Measurements from ENCODE around the gene COPS7A. TPM values are rescaled to one million over a fixed set of nuclear protein-coding genes. Genes with fewer than 3 reads are reported as not detected.

COPS7A gene
- polyA plus RNA-seq, 3 donors = 70.1 to 77.1 (median 72.3) TPM

DNA sequence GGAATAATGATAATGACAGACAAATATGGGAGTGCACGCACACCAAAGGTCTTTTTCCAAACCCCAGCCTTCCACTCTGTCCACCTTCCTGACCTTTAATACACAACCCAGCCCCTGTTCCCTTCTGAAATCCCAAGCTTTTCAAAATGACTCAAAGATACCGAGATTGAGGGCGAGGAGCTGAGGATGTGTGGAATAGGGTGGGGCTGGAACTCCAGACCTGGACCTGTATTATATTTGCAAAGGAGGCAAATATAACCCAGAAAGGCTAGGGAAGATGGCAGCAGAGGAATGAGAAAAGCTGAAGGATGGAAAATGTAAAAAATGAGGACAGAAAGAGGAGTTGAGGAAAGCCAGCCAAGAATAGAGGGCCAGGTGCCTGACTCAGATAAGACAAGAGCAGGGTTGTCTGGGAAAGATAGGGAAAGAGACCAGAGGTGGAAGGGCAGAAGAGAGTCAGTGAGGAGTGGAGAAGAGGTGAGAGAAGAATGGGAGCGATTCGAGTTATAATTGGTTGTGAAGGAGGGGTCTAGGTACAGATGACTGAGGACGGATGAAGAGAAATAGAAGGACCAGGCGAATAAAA is 41.3 kb downstream of the COPS7A start:
- H3K9me3 ChIP-seq (replicated peaks in 1 of 2; ENCODE audit: control insufficient read depth in 1 of 2, insufficient read depth in 1 of 2, low read length in 2 of 2) = no peaks in the 10 kb centered on the region
- H3K79me2 ChIP-seq (ENCODE audit: insufficient read depth, low read length) = no peaks in the 10 kb centered on the region
- Mint-ChIP-seq H3K27me3 (ENCODE audit: low read depth in 3 of 3) (peaks cover 43 to 64% (median 61%) of the 10 kb centered on the region in 3 donors), H3K4me3 (peak overlapping the region; percentile 81 to 92), H3K9me3 (peaks cover 0 to 9% (median 5%) of the 10 kb centered on the region in 7 donors), H3K27ac (peak overlapping the region in 3 of 7 donors; percentile 22 to 79 (median 43)), H3K36me3 (peaks cover 7 to 19% of the 10 kb centered on the region in 2 donors), H3K4me1 (peaks cover 38% of the 10 kb centered on the region)
- H3K4me2 ChIP-seq (replicated peaks; ENCODE audit: extremely low read depth, low read length, poor library complexity, severe bottlenecking) = peak overlapping the region; percentile 84
- TF ChIP-seq, protein P1, sequence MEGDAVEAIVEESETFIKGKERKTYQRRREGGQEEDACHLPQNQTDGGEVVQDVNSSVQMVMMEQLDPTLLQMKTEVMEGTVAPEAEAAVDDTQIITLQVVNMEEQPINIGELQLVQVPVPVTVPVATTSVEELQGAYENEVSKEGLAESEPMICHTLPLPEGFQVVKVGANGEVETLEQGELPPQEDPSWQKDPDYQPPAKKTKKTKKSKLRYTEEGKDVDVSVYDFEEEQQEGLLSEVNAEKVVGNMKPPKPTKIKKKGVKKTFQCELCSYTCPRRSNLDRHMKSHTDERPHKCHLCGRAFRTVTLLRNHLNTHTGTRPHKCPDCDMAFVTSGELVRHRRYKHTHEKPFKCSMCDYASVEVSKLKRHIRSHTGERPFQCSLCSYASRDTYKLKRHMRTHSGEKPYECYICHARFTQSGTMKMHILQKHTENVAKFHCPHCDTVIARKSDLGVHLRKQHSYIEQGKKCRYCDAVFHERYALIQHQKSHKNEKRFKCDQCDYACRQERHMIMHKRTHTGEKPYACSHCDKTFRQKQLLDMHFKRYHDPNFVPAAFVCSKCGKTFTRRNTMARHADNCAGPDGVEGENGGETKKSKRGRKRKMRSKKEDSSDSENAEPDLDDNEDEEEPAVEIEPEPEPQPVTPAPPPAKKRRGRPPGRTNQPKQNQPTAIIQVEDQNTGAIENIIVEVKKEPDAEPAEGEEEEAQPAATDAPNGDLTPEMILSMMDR (IDR thresholded peaks at IDR 0.05) = no peak
- no peaks in the 10 kb centered on the region for H4K20me1 ChIP-seq (ENCODE audit: insufficient read depth, low read length)
- intact Hi-C loops (cut with micrococcal nuclease) = no loop called here
- H3K36me3 ChIP-seq (replicated peaks in 1 of 2; ENCODE audit: control insufficient read depth in 1 of 2, insufficient read depth in 2 of 2, low read length in 2 of 2) = no peaks in the 10 kb centered on the region
- no peak overlapping the region for H3K27ac ChIP-seq (ENCODE audit: low read depth in 1 of 2, low read length in 2 of 2)
- WGBS (ENCODE audit: insufficient coverage) = 41% methylated on average over 5 of the region's 7 CpGs
- H3K4me3 ChIP-seq (replicated peaks in 1 of 3; ENCODE audit: low read depth in 2 of 3, low read length in 3 of 3) = peak overlapping the region in 1 of 3 experiments; percentile 81
- DNase-seq = no peak
- H2AFZ ChIP-seq (ENCODE audit: insufficient read depth, low read depth, low read length, poor library complexity, severe bottlenecking) = no peak overlapping the region
- H3K4me1 ChIP-seq (ENCODE audit: control insufficient read depth in 1 of 2, insufficient read depth in 2 of 2, low read length in 2 of 2) = peaks cover 33 to 38% of the 10 kb centered on the region in 2 donors
- no peak overlapping the region for H3K9ac ChIP-seq (ENCODE audit: insufficient read depth, low read length, poor library complexity, severe bottlenecking)
- H3K27me3 ChIP-seq (ENCODE audit: control insufficient read depth in 2 of 2, insufficient read depth in 2 of 2, low read length in 2 of 2) = peaks cover 19 to 56% of the 10 kb centered on the region in 2 donors

DNA sequence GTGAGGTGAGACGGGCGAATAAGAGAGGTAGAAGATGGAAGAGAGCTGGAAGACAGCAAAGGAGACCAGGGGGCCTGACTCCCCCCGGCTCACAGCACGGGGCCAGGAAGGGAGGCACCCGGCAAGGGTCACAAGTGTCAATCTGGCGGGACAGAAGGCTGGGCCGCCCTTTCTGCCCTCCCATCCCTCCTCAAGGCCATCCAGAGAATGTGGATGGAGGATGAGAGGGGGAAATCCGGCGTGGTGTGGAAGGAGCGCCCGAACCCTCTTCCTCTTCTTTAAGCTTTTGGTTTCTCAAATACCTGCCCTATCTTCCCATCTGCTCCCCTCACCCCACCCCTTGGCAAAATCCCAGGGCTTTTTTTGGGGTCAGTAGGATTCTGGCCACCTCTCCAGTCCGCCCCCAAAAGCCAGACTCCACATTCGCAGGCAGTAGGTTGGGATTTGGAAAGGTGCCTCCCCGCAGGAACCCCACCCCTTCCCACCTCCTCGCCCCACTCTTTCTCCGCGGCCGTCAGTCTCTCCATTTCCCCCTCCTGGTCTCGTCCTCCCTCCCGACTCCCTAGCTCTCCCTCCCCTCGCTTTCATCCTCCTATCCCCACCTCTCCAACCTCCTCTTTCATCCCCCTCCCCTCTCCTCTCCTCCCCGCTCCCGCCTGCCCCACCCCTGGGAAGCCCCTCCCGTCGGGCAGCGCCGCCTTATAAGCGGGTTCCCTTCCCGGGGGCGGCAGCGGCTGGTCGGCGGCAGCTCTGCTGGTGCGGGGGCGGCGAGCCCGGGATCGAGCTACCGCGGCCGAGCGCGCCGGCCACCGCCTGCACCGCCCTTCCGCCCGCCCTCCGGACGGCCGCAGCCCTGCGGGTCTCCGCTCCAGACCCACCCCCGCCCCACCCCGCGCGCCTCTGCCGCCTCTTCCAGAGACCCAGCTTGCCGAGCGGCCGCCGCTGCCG is 42.1 kb downstream of the COPS7A start, which contains the start of gene PTMS:
Gene PTMS, plus strand, starts transcription at position 730 of the 948 bp plus-strand sequence. CDS start 343 bp downstream, outside the sequence.
- Histone ChIP-seq H4K20me1 (ENCODE audit: insufficient read depth, low read length) (no peaks in the 10 kb centered on the region), H2AFZ (ENCODE audit: insufficient read depth, low read depth, low read length, poor library complexity, severe bottlenecking) (peak within 1 kb of the TSS; percentile 80), H3K27me3 (ENCODE audit: control insufficient read depth in 2 of 2, insufficient read depth in 2 of 2, low read length in 2 of 2) (peaks cover 19 to 56% of the 10 kb centered on the region in 2 donors), H3K36me3 (replicated peaks in 1 of 2; ENCODE audit: control insufficient read depth in 1 of 2, insufficient read depth in 2 of 2, low read length in 2 of 2) (no peaks in the 10 kb centered on the region), H3K27ac (ENCODE audit: low read depth in 1 of 2, low read length in 2 of 2) (no peak within 1 kb of the TSS), H3K4me3 (replicated peaks in 1 of 3; ENCODE audit: low read depth in 2 of 3, low read length in 3 of 3) (peak within 1 kb of the TSS; percentile 18 to 81 (median 57)), H3K4me1 (ENCODE audit: control insufficient read depth in 1 of 2, insufficient read depth in 2 of 2, low read length in 2 of 2) (peaks cover 33 to 39% of the 10 kb centered on the region in 2 donors), H3K79me2 (ENCODE audit: insufficient read depth, low read length) (no peaks in the 10 kb centered on the region), H3K4me2 (replicated peaks; ENCODE audit: extremely low read depth, low read length, poor library complexity, severe bottlenecking) (peak within 1 kb of the TSS; percentile 84), H3K9me3 (replicated peaks in 1 of 2; ENCODE audit: control insufficient read depth in 1 of 2, insufficient read depth in 1 of 2, low read length in 2 of 2) (no peaks in the 10 kb centered on the region), H3K9ac (ENCODE audit: insufficient read depth, low read length, poor library complexity, severe bottlenecking) (peak within 1 kb of the TSS; percentile 45)
- H3K27me3 Mint-ChIP-seq (ENCODE audit: low read depth in 3 of 3) = peaks cover 43 to 66% (median 61%) of the 10 kb centered on the region in 3 donors
- no peak for DNase-seq
- intact Hi-C loops (cut with micrococcal nuclease) = no loop called here
- TF ChIP-seq, protein P1 (IDR thresholded peaks at IDR 0.05) = no peak
- WGBS (ENCODE audit: insufficient coverage) = 2% methylated on average over 50 of the region's 63 CpGs
- peak within 1 kb of the TSS in 5 of 7 donors; percentile 15 to 79 (median 43) for H3K27ac Mint-ChIP-seq
- H3K9me3 Mint-ChIP-seq = peaks cover 0 to 9% (median 5%) of the 10 kb centered on the region in 7 donors
- peak within 1 kb of the TSS; percentile 84 to 92 for H3K4me3 Mint-ChIP-seq
- H3K4me1 Mint-ChIP-seq = peaks cover 40% of the 10 kb centered on the region
- peaks cover 8 to 19% of the 10 kb centered on the region in 2 donors for H3K36me3 Mint-ChIP-seq

Measured in CD14-positive monocyte (primary cell).